Esophagus (tissue), 2 donors: ENCODE results near the gene EBLN1. TPM values are rescaled to one million over a fixed set of nuclear protein-coding genes. Genes with fewer than 3 reads are reported as not detected.

Experiments
- polyA plus RNA-seq, 2 donors: library from polyadenylated mRNA; stranded (reverse); fragments of 200-250 nt; gene quantifications; one replicate each; pipeline ENCODE4 v1.2.3, GENCODE V29; 2013
- donor health status: healthy with polysubstance abuse.
- donor health status: Bipolar disorder and iron deficiency.

Gene EBLN1
- polyA plus RNA-seq, 2 donors, result not detected

Other genes with a start within 250 kb of the EBLN1 start
- 10 to 100 TPM; 11.6 to 20.1 TPM for gene DNAJC1, start 214.3 kb downstream of the EBLN1 start, polyA plus RNA-seq
- 10 to 100 TPM; 34.7 to 36.7 TPM for gene COMMD3, start 98.4 kb upstream of the EBLN1 start, polyA plus RNA-seq
- 10 to 100 TPM in 1 of 2 donors, 1 to 10 TPM in 1; 9.8 to 11.3 TPM for gene BMI1, start 103.1 kb upstream of the EBLN1 start, polyA plus RNA-seq
- gene SPAG6, start 127.5 kb upstream of the EBLN1 start, polyA plus RNA-seq, result not detected